Trophoblast cell (in vitro differentiated cells and primary cell): ENCODE measurements around the gene PIP5K1B.
"Not testable (repeated sequence)": the region's sequence is repeated elsewhere in the genome, so short reads cannot be mapped to it uniquely, and the experiment has no call there.

Source experiments
- DNase-seq, 2 donors: peaks; one replicate each; pipeline ENCODE4 v3.0.0-alpha.2; 2016
- H2AFZ ChIP-seq: 2 replicates; pipeline ENCODE4 v1.6.1; 2013; ENCODE audit warnings: low read length, moderate library complexity, mild to moderate bottlenecking; ENCODE audit not compliant: insufficient read depth, poor library complexity
- H2AK5ac ChIP-seq: 2 replicates; pipeline ENCODE4 v1.6.1; 2013; ENCODE audit warnings: mild to moderate bottlenecking, low read length
- H2BK120ac ChIP-seq: 2 replicates; pipeline ENCODE4 v1.6.1; 2013; ENCODE audit warnings: low read length, mild to moderate bottlenecking, moderate library complexity; ENCODE audit not compliant: insufficient read depth, poor library complexity
- H2BK12ac ChIP-seq: 2 replicates; pipeline ENCODE4 v1.6.1; 2013; ENCODE audit warnings: mild to moderate bottlenecking, low read length, moderate library complexity
- H2BK5ac ChIP-seq: 2 replicates; pipeline ENCODE4 v1.6.1; 2013; ENCODE audit warnings: low read length, low read depth, moderate library complexity, mild to moderate bottlenecking; ENCODE audit not compliant: poor library complexity
- H3K14ac ChIP-seq: 2 replicates; pipeline ENCODE4 v1.6.1; 2013; ENCODE audit warnings: mild to moderate bottlenecking, low read length
- H3K18ac ChIP-seq: 2 replicates; pipeline ENCODE4 v1.6.1; 2013; ENCODE audit warnings: mild to moderate bottlenecking, low read length
- H3K23ac ChIP-seq: 2 replicates; pipeline ENCODE4 v1.6.1; 2013; ENCODE audit warnings: low read length
- H3K27ac ChIP-seq: 2 replicates; pipeline ENCODE4 v1.5.1; 2013; ENCODE audit warnings: low read depth, mild to moderate bottlenecking, inconsistent platforms, low read length, moderate library complexity
- H3K27me3 ChIP-seq: 2 replicates; pipeline ENCODE4 v1.6.1; 2013; ENCODE audit warnings: inconsistent platforms, mild to moderate bottlenecking, low read length, moderate library complexity; ENCODE audit not compliant: insufficient read depth
- H3K36me3 ChIP-seq, 2 experiments: 1 replicate in 1 of 2; 2 replicates in 1 of 2; pipeline ENCODE4 v1.6.1; 2013; ENCODE audit warnings: low read length in 2 of 2, mild to moderate bottlenecking in 2 of 2, moderate library complexity in 1 of 2; ENCODE audit not compliant: insufficient read depth in 2 of 2, control insufficient read depth in 1 of 2
- H3K4ac ChIP-seq: 2 replicates; pipeline ENCODE4 v1.6.1; 2013; ENCODE audit warnings: low read depth, mild to moderate bottlenecking, low read length, moderate library complexity
- H3K4me1 ChIP-seq, 2 experiments: 1 replicate in 1 of 2; 2 replicates in 1 of 2; pipeline ENCODE4 v1.6.1; 2013; ENCODE audit warnings: low read length in 2 of 2, mild to moderate bottlenecking in 2 of 2, moderate library complexity in 1 of 2; ENCODE audit not compliant: insufficient read depth in 2 of 2, control insufficient read depth in 1 of 2
- H3K4me2 ChIP-seq: 2 replicates; pipeline ENCODE4 v1.6.1; 2013; ENCODE audit warnings: inconsistent platforms, mild to moderate bottlenecking, low read length, moderate library complexity
- H3K4me3 ChIP-seq: 2 replicates; pipeline ENCODE4 v1.5.1; 2013; ENCODE audit warnings: mild to moderate bottlenecking, low read depth, low read length, inconsistent platforms
- H3K79me1 ChIP-seq: one replicate; pipeline ENCODE4 v1.6.1; 2013; ENCODE audit warnings: low read length
- H3K79me2 ChIP-seq: 2 replicates; pipeline ENCODE4 v1.6.1; 2013; ENCODE audit warnings: low read length, mild to moderate bottlenecking; ENCODE audit not compliant: control insufficient read depth, insufficient read depth, poor library complexity
- H3K9ac ChIP-seq: 2 replicates; pipeline ENCODE4 v1.6.1; 2013; ENCODE audit warnings: mild to moderate bottlenecking, low read length
- H3K9me3 ChIP-seq: 2 replicates; pipeline ENCODE4 v1.6.1; 2013; ENCODE audit warnings: low read depth, mild to moderate bottlenecking, control low read depth, inconsistent platforms, low read length; ENCODE audit not compliant: insufficient read depth
- H4K12ac ChIP-seq: 2 replicates; pipeline ENCODE4 v1.6.1; 2013; ENCODE audit warnings: low read depth, mild to moderate bottlenecking, low read length, moderate library complexity
- H4K8ac ChIP-seq: 2 replicates; pipeline ENCODE4 v1.6.1; 2013; ENCODE audit warnings: low read depth, mild to moderate bottlenecking, low read length, moderate library complexity
- H4K91ac ChIP-seq: one replicate; pipeline ENCODE4 v1.6.1; 2013; ENCODE audit warnings: low read depth, mild to moderate bottlenecking, low read length, moderate library complexity
- WGBS: extraction: QIAGEN DNeasy Blood & Tissue Kit; methylation state at CpG from one replicate; pipeline ENCODE4 v1.1.7; 2013; ENCODE audit warnings: missing lambda C conversion rate; ENCODE audit not compliant: insufficient read length, insufficient coverage; ENCODE audit errors: extremely low coverage; 5-methylcytosine and 5-hydroxymethylcytosine counted together

Gene PIP5K1B

GRCh38 chr9:68983008-68983411 is 278.0 kb downstream of the PIP5K1B start:
- Histone ChIP-seq H4K91ac (no peak overlapping the region), H2AK5ac (no peak overlapping the region), H3K9ac (no peak overlapping the region), H3K4me1 (peaks cover 0 to 8% of the 10 kb centered on the region in 2 experiments), H3K14ac (no peak overlapping the region), H3K4me2 (no peak overlapping the region), H3K9me3 (no peaks in the 10 kb centered on the region), H3K79me2 (no peaks in the 10 kb centered on the region), H3K27me3 (no peaks in the 10 kb centered on the region), H4K8ac (no peak overlapping the region), H2AFZ (no peak overlapping the region), H3K79me1 (no peaks in the 10 kb centered on the region), H3K18ac (no peak overlapping the region), H3K4me3 (no peak overlapping the region), H4K12ac (no peak overlapping the region), H3K4ac (no peak overlapping the region), H2BK120ac (no peak overlapping the region), H3K23ac (no peak overlapping the region), H2BK5ac (no peak overlapping the region), H2BK12ac (no peak overlapping the region), H3K27ac (no peak overlapping the region), H3K36me3 (no peaks in the 10 kb centered on the region)
- DNase-seq, result no peak

GRCh38 chr9:68983522-68984424 is 278.7 kb downstream of the PIP5K1B start:
- H3K23ac ChIP-seq, result no peak overlapping the region
- no peak overlapping the region for H2BK120ac ChIP-seq
- no peak overlapping the region for H3K18ac ChIP-seq
- H2BK12ac ChIP-seq, result no peak overlapping the region
- H2BK5ac ChIP-seq, result no peak overlapping the region
- no peak for DNase-seq
- H3K27ac ChIP-seq, result no peak overlapping the region
- H3K9ac ChIP-seq, result no peak overlapping the region
- H3K4me1 ChIP-seq, result peaks cover 0 to 8% of the 10 kb centered on the region in 2 experiments
- 100% methylated on average over 1 of the region's 3 CpGs for WGBS
- H3K27me3 ChIP-seq, result no peaks in the 10 kb centered on the region
- H3K4me2 ChIP-seq, result no peak overlapping the region
- H4K12ac ChIP-seq, result no peak overlapping the region
- H3K79me1 ChIP-seq, result no peaks in the 10 kb centered on the region
- H2AK5ac ChIP-seq, result no peak overlapping the region
- H3K4ac ChIP-seq, result no peak overlapping the region
- no peaks in the 10 kb centered on the region for H3K36me3 ChIP-seq
- H4K8ac ChIP-seq, result no peak overlapping the region
- no peaks in the 10 kb centered on the region for H3K79me2 ChIP-seq
- no peaks in the 10 kb centered on the region for H3K9me3 ChIP-seq
- no peak overlapping the region for H4K91ac ChIP-seq
- no peak overlapping the region for H3K4me3 ChIP-seq
- H2AFZ ChIP-seq, result no peak overlapping the region
- H3K14ac ChIP-seq, result no peak overlapping the region

- H3K18ac ChIP-seq, DNase-seq, H3K9ac ChIP-seq, H2BK12ac ChIP-seq, H2AFZ ChIP-seq, H2AK5ac ChIP-seq, H3K9me3 ChIP-seq, H4K91ac ChIP-seq, H4K8ac ChIP-seq, H3K23ac ChIP-seq, H3K4me1 ChIP-seq, H3K4me2 ChIP-seq, H3K14ac ChIP-seq, H3K36me3 ChIP-seq, H3K4me3 ChIP-seq, H2BK120ac ChIP-seq, H3K4ac ChIP-seq, H4K12ac ChIP-seq, H3K27me3 ChIP-seq, H3K27ac ChIP-seq, H3K79me1 ChIP-seq, H3K79me2 ChIP-seq, H2BK5ac ChIP-seq: not testable (repeated sequence)
- no CpG with 5 or more reads among the region's 7 CpGs for WGBS
These were observed 281.9 kb downstream of the PIP5K1B start for GRCh38 chr9:68986949-68987348.

GRCh38 chr9:68991457-68991856 is 286.4 kb downstream of the PIP5K1B start:
- Histone ChIP-seq H2AFZ (no peak overlapping the region), H2BK12ac (no peak overlapping the region), H3K9ac (no peak overlapping the region), H3K4me3 (no peak overlapping the region), H3K4me2 (no peak overlapping the region), H4K12ac (no peak overlapping the region), H3K14ac (no peak overlapping the region), H2BK120ac (no peak overlapping the region), H3K27me3 (no peaks in the 10 kb centered on the region), H3K79me2 (no peaks in the 10 kb centered on the region), H3K36me3 (no peaks in the 10 kb centered on the region), H2BK5ac (no peak overlapping the region), H3K79me1 (no peaks in the 10 kb centered on the region), H3K4me1 (no peaks in the 10 kb centered on the region), H3K18ac (no peak overlapping the region), H3K9me3 (no peaks in the 10 kb centered on the region), H4K91ac (no peak overlapping the region), H4K8ac (no peak overlapping the region), H3K23ac (no peak overlapping the region), H3K27ac (no peak overlapping the region), H3K4ac (no peak overlapping the region), H2AK5ac (no peak overlapping the region)
- no CpG with 5 or more reads among the region's 9 CpGs for WGBS
- DNase-seq, result no peak
